ENCODE results near the gene IGHMBP2.

GRCh38 chr11:68882391-68882790, 21.3 kb upstream of the IGHMBP2 start:
- TF ChIP-seq ZNF580 (tag by site-specific recombination; IDR thresholded peaks at IDR 0.05) (no peak), CTCF (tag by site-specific recombination; IDR thresholded peaks at IDR 0.05) (no peak), ZNF704 (tag by site-specific recombination; IDR thresholded peaks at IDR 0.05) (no peak)
